RWPE2 (cell line): ENCODE results near the gene OGFR.

ENCODE experiments used
- ATAC-seq: fragments of 200-7000 bp; cut with Tn5 transposase; 3 replicates; pipeline ENCODE4 v1.9.1; 2021; ENCODE audit warnings: low read depth
- DNase-seq: peaks from one replicate; pipeline ENCODE4 v3.0.0-alpha.2; 2020; ENCODE audit warnings: low spot score
- H3K27ac ChIP-seq: fragments of 450-650 bp; 2 replicates; pipeline ENCODE4 v1.5.1; 2017; ENCODE audit warnings: mild to moderate bottlenecking; ENCODE audit not compliant: poor library complexity, severe bottlenecking
- H3K27me3 ChIP-seq: fragments of 250-450 bp; sonication (Bioruptor Pico); 2 replicates; pipeline ENCODE4 v1.5.1; 2021; ENCODE audit warnings: mild to moderate bottlenecking, moderate library complexity; ENCODE audit not compliant: insufficient read depth, poor library complexity, severe bottlenecking
- H3K36me3 ChIP-seq: fragments of 250-450 bp; sonication (Bioruptor Pico); 2 replicates; pipeline ENCODE4 v1.5.1; 2020; ENCODE audit warnings: low read depth, mild to moderate bottlenecking, moderate library complexity
- H3K4me1 ChIP-seq: fragments of 250-450 bp; sonication (Bioruptor Pico); 2 replicates; pipeline ENCODE4 v1.5.1; 2021; ENCODE audit warnings: mild to moderate bottlenecking, moderate library complexity; ENCODE audit not compliant: insufficient read depth, poor library complexity, severe bottlenecking
- H3K4me3 ChIP-seq: fragments of 250-450 bp; sonication (Bioruptor Pico); 2 replicates; pipeline ENCODE4 v1.5.1; 2021; ENCODE audit warnings: mild to moderate bottlenecking, moderate library complexity; ENCODE audit not compliant: severe bottlenecking
- H3K9me3 ChIP-seq: fragments of 250-450 bp; sonication (Bioruptor Pico); 2 replicates; pipeline ENCODE4 v1.5.1; 2021; ENCODE audit warnings: mild to moderate bottlenecking, moderate library complexity; ENCODE audit not compliant: severe bottlenecking
- CTCF ChIP-seq: fragments of 450-650 bp; IDR thresholded peaks from one replicate; pipeline ENCODE4 v1.5.1; 2017; ENCODE audit warnings: mild to moderate bottlenecking, moderate library complexity; ENCODE audit not compliant: poor library complexity, severe bottlenecking

OGFR gene

GRCh38 chr20:62787321-62787720 is 17.3 kb upstream of the OGFR start:
- Histone ChIP-seq H3K4me3 (no peak overlapping the region), H3K9me3 (no peaks in the 10 kb centered on the region), H3K27me3 (no peaks in the 10 kb centered on the region), H3K36me3 (no peaks in the 10 kb centered on the region), H3K27ac (no peak overlapping the region), H3K4me1 (peaks cover 3% of the 10 kb centered on the region)
- no peak for ATAC-seq
- no peak for TF ChIP-seq CTCF
- DNase-seq: no peak

DNA sequence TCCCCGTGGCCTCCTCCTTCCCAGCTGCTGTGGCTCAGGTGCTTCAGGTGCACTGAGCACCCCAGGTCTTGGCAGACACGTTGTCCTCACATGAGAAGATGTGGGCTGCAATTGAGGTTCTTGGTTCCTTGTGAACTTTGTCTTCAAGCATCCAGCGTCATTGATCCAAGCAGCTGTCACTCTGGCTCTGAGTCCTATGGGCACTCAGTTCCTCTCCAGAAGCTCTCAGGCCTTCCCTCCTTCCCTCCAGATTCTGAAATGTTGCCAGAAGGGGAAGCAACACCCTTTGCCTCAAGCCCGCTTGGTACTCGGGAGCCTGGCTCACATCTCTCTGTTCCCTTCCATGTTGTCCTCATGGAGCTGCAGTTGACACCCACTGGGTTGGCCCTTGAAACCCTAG is 16.8 kb upstream of the OGFR start:
- no peaks in the 10 kb centered on the region for H3K27me3 ChIP-seq
- no peaks in the 10 kb centered on the region for H3K9me3 ChIP-seq
- peaks cover 3% of the 10 kb centered on the region for H3K4me1 ChIP-seq
- no peak for DNase-seq
- H3K4me3 ChIP-seq: no peak overlapping the region
- no peak for ATAC-seq
- no peak overlapping the region for H3K27ac ChIP-seq
- H3K36me3 ChIP-seq: no peaks in the 10 kb centered on the region
- no peak for TF ChIP-seq CTCF

- Histone ChIP-seq H3K4me3 (no peak overlapping the region), H3K36me3 (no peaks in the 10 kb centered on the region), H3K27ac (no peak overlapping the region), H3K9me3 (no peaks in the 10 kb centered on the region), H3K27me3 (no peaks in the 10 kb centered on the region), H3K4me1 (peaks cover 4% of the 10 kb centered on the region)
- no peak for TF ChIP-seq CTCF
- no peak for ATAC-seq
- no peak for DNase-seq
Observed at GRCh38 chr20:62788607-62789006, 16.0 kb upstream of the OGFR start.

DNA sequence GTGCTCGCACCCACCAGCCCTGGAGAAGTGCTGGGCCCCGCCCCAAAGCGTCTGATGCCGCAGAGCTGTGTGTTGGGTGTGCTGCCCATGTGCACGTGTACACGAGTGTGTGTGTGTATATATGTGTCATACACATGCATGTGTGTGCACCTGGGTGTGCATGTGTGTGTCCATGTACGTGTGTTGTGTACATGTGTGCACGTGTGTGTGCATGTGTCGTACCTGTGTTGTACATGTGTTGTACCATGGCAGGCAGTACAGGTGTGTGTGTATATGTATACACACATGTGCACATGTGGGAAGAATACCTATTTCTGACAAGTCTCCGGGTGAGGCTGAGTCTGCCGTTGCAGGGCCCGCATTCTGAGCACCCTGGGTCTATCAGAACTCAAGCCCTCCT is 14.6 kb upstream of the OGFR start:
- no peak for TF ChIP-seq CTCF
- no peaks in the 10 kb centered on the region for H3K36me3 ChIP-seq
- no peak overlapping the region for H3K4me3 ChIP-seq
- no peaks in the 10 kb centered on the region for H3K27me3 ChIP-seq
- H3K9me3 ChIP-seq: no peaks in the 10 kb centered on the region
- no peak for ATAC-seq
- H3K4me1 ChIP-seq: peaks cover 12% of the 10 kb centered on the region
- DNase-seq: no peak
- no peak overlapping the region for H3K27ac ChIP-seq

DNA sequence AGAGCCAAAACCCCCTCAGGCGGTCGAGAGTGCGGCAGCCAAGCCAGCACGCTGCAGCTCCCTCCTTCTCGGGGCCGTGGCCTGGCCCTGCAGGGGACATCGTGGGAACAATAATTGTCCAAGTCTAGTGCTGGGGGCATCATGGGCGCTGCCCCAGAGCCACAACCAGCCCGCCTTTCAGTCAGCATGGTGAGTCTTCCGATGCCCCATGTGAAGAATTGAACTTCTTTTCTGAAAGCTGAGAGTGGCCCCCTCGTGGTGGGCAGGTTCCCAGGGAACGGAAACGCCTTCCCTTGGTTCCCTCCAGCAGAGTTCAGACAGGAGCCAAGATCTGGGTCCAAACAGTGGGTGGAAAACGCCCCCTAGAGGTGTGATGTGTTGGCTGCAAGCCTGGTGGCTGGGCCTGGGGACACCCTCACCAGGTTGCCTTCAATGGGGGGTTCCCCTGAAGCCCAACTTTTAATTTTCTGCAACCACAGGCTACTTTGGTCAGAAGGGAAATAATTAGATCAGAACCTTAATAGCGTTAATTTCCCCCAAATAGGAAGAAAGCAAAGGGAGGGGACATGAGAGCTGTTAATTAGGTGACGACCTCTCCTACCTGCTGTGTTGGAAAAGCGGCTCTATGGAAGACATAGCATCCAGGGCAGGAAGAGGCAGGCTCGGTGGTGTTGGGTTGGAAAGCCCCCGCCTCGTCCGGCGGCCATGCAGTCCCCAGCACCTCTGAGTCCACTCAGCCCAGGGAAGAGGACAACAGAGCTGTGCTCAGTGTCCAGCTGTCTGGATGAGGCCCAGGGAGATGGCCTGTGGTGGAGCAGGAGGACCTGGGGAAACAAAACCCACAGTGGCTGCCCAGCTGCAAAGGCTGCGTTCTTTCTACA is 13.1 kb upstream of the OGFR start:
- H3K9me3 ChIP-seq: no peaks in the 10 kb centered on the region
- DNase-seq (no peak), ATAC-seq (peak; percentile 49)
- H3K4me3 ChIP-seq: no peak overlapping the region
- H3K27ac ChIP-seq: peak overlapping the region; percentile 28
- no peaks in the 10 kb centered on the region for H3K36me3 ChIP-seq
- TF ChIP-seq CTCF: peak; percentile 100
- H3K27me3 ChIP-seq: no peaks in the 10 kb centered on the region
- H3K4me1 ChIP-seq: peaks cover 15% of the 10 kb centered on the region
